Effector memory CD4-positive, alpha-beta T cell (primary cell): Measurements from ENCODE around the gene TP53BP2.
"Not testable (repeated sequence)": the region's sequence is repeated elsewhere in the genome, so short reads cannot be mapped to it uniquely, and the experiment has no call there.

Experiments
- DNase-seq, 3 donors: peaks; one replicate each; pipeline ENCODE4 v3.0.0-alpha.2; 2020
- H3K27ac ChIP-seq: 2 replicates; pipeline ENCODE4 v1.7.0; 2013; ENCODE audit warnings: mild to moderate bottlenecking, low read length, moderate library complexity; ENCODE audit not compliant: insufficient read depth, poor library complexity, severe bottlenecking
- H3K27me3 ChIP-seq: replicated peaks from 2 replicates; pipeline ENCODE4 v1.7.0; 2013; ENCODE audit warnings: mild to moderate bottlenecking, low read length; ENCODE audit not compliant: insufficient read depth, control insufficient read depth, poor library complexity, severe bottlenecking
- H3K36me3 ChIP-seq: 2 replicates; pipeline ENCODE4 v1.7.0; 2013; ENCODE audit warnings: mild to moderate bottlenecking, low read length, moderate library complexity; ENCODE audit not compliant: control insufficient read depth, insufficient read depth
- H3K4me1 ChIP-seq: 2 replicates; pipeline ENCODE4 v1.7.0; 2013; ENCODE audit warnings: low read length, mild to moderate bottlenecking; ENCODE audit not compliant: control insufficient read depth, insufficient read depth, poor library complexity, severe bottlenecking
- H3K4me3 ChIP-seq: 2 replicates; pipeline ENCODE4 v1.7.0; 2013; ENCODE audit warnings: low read length, low read depth, mild to moderate bottlenecking; ENCODE audit not compliant: insufficient read depth, poor library complexity, severe bottlenecking
- H3K9me3 ChIP-seq: 2 replicates; pipeline ENCODE4 v1.7.0; 2013; ENCODE audit warnings: mild to moderate bottlenecking, low read length, moderate library complexity; ENCODE audit not compliant: control insufficient read depth

The TP53BP2 gene

DNA sequence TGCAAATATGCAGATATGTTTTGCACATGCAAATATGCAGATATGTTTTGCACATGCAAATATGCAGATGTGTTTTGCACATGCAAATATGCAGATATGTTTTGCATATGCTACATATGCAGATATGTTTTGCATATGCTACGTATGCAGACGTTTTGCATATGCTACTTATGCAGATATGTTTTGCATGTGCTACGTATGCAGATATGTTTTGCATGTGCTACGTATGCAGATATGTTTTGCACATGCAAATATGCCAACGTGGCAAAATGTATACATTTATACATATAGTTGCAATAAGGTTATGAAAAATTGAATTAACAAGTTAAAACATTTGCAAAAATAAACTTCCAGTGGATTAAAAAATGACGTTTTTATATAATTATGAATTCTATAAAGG is 30.8 kb upstream of the TP53BP2 start:
- H3K27ac ChIP-seq, result no peak overlapping the region
- H3K4me1 ChIP-seq, result no peaks in the 10 kb centered on the region
- no peaks in the 10 kb centered on the region for H3K9me3 ChIP-seq
- H3K27me3 ChIP-seq, result no peaks in the 10 kb centered on the region
- H3K36me3 ChIP-seq, result no peaks in the 10 kb centered on the region
- DNase-seq, result no peak
- H3K4me3 ChIP-seq, result no peak overlapping the region

- Histone ChIP-seq H3K27ac (no peak overlapping the region), H3K4me1 (no peaks in the 10 kb centered on the region), H3K9me3 (no peaks in the 10 kb centered on the region), H3K4me3 (no peak overlapping the region), H3K27me3 (no peaks in the 10 kb centered on the region), H3K36me3 (no peaks in the 10 kb centered on the region)
- DNase-seq, result no peak
These were observed 27.3 kb upstream of the TP53BP2 start for GRCh38 chr1:223873044-223873443.

- H3K4me3 ChIP-seq, result no peak overlapping the region
- H3K36me3 ChIP-seq, result no peaks in the 10 kb centered on the region
- DNase-seq, result no peak
- H3K27ac ChIP-seq, result no peak overlapping the region
- no peaks in the 10 kb centered on the region for H3K9me3 ChIP-seq
- no peaks in the 10 kb centered on the region for H3K4me1 ChIP-seq
- H3K27me3 ChIP-seq, result no peaks in the 10 kb centered on the region
These were observed 26.7 kb upstream of the TP53BP2 start for GRCh38 chr1:223872308-223872901.

- DNase-seq, result no peak
- Histone ChIP-seq H3K36me3 (no peaks in the 10 kb centered on the region), H3K4me3 (no peak overlapping the region)
These were observed 25.1 kb upstream of the TP53BP2 start for GRCh38 chr1:223870617-223871574.

GRCh38 chr1:223864599-223865368 is 19.0 kb upstream of the TP53BP2 start:
- DNase-seq, H3K27me3 ChIP-seq, H3K36me3 ChIP-seq, H3K4me3 ChIP-seq, H3K9me3 ChIP-seq, H3K4me1 ChIP-seq, H3K27ac ChIP-seq: not testable (repeated sequence)

More at GRCh38 chr1:223870617-223871574, 25.1 kb upstream of the TP53BP2 start:
- Histone ChIP-seq H3K27me3 (no peaks in the 10 kb centered on the region), H3K9me3 (no peaks in the 10 kb centered on the region), H3K4me1 (no peaks in the 10 kb centered on the region), H3K27ac (no peak overlapping the region)

- no peak for DNase-seq
- H3K4me1 ChIP-seq, result no peaks in the 10 kb centered on the region
- H3K27me3 ChIP-seq, result no peaks in the 10 kb centered on the region
- H3K9me3 ChIP-seq, result no peaks in the 10 kb centered on the region
- no peaks in the 10 kb centered on the region for H3K36me3 ChIP-seq
- H3K4me3 ChIP-seq, result no peak overlapping the region
- H3K27ac ChIP-seq, result no peak overlapping the region
These were observed 18.3 kb upstream of the TP53BP2 start for GRCh38 chr1:223864084-223864483.

- no peak overlapping the region for H3K27ac ChIP-seq
- no peaks in the 10 kb centered on the region for H3K4me1 ChIP-seq
- no peaks in the 10 kb centered on the region for H3K9me3 ChIP-seq
- DNase-seq, result no peak
- no peaks in the 10 kb centered on the region for H3K36me3 ChIP-seq
- H3K27me3 ChIP-seq, result no peaks in the 10 kb centered on the region
- H3K4me3 ChIP-seq, result no peak overlapping the region
These were observed 16.2 kb upstream of the TP53BP2 start for GRCh38 chr1:223861904-223862303.

GRCh38 chr1:223860051-223860622 is 14.4 kb upstream of the TP53BP2 start:
- Histone ChIP-seq H3K4me1 (no peaks in the 10 kb centered on the region), H3K27ac (no peak overlapping the region), H3K9me3 (no peaks in the 10 kb centered on the region), H3K36me3 (no peaks in the 10 kb centered on the region), H3K4me3 (no peak overlapping the region), H3K27me3 (no peaks in the 10 kb centered on the region)
- DNase-seq, result no peak

- no peaks in the 10 kb centered on the region for H3K27me3 ChIP-seq
These were observed 13.3 kb upstream of the TP53BP2 start for GRCh38 chr1:223859058-223859457.

More at GRCh38 chr1:223859058-223859457, 13.3 kb upstream of the TP53BP2 start:
- Histone ChIP-seq H3K27ac (no peak overlapping the region), H3K4me1 (no peaks in the 10 kb centered on the region), H3K9me3 (no peaks in the 10 kb centered on the region), H3K4me3 (no peak overlapping the region), H3K36me3 (no peaks in the 10 kb centered on the region)
- DNase-seq, result no peak
